H1 (cell line): ENCODE data around the gene TRMT44. TPM values are rescaled to one million over a fixed set of nuclear protein-coding genes. Genes with fewer than 3 reads are reported as not detected.
A peak's percentile ranks its signal among the peaks of the same experiment; 100 is the strongest.

Source experiments
- CTCF ChIA-PET: fragments of 300-600 bp; sonication (Branson Sonifier 250); formaldehyde crosslinking; loops from one replicate; lab custom pipeline; 2021; ENCODE audit not compliant: partially characterized antibody; lab: Charles Lee
- POLR2A ChIA-PET: fragments of 300-600 bp; sonication (Branson Sonifier 250); formaldehyde crosslinking; loops from one replicate; lab custom pipeline; 2021; ENCODE audit warnings: inconsistent platforms; ENCODE audit not compliant: partially characterized antibody; lab: Charles Lee
- DNase-seq, 2 experiments: peaks; one replicate each; pipeline versions ENCODE4 v3.0.0 to v3.0.0-alpha.2; 2010 to 2022; ENCODE audit warnings: low spot score in 2 of 2, low read depth in 1 of 2, mixed read lengths in 1 of 2
- FAIRE-seq: peaks from 2 replicates; lab custom pipeline; 2011; peaks lifted over from hg19 to GRCh38; lab: Jason Lieb, UNC
- H2AFZ ChIP-seq: 2 replicates; pipeline ENCODE4 v1.8.1; 2012; ENCODE audit warnings: low read length, inconsistent platforms
- H2AK5ac ChIP-seq: 2 replicates; pipeline ENCODE4 v1.6.1; 2013; ENCODE audit warnings: low read depth, low read length
- H2BK120ac ChIP-seq: replicated peaks from 2 replicates; pipeline ENCODE3; 2013; ENCODE audit warnings: low read depth, low read length, inconsistent platforms
- H2BK12ac ChIP-seq: 2 replicates; pipeline ENCODE4 v1.6.1; 2013; ENCODE audit warnings: low read depth, low read length
- H2BK15ac ChIP-seq: 2 replicates; pipeline ENCODE4 v1.6.1; 2013; ENCODE audit warnings: low read length
- H2BK20ac ChIP-seq: 2 replicates; pipeline ENCODE4 v1.6.1; 2013; ENCODE audit warnings: low read length
- H2BK5ac ChIP-seq: 2 replicates; pipeline ENCODE4 v1.6.1; 2013; ENCODE audit warnings: low read depth, low read length
- H3K14ac ChIP-seq: 2 replicates; pipeline ENCODE4 v1.6.1; 2013; ENCODE audit warnings: inconsistent platforms; ENCODE audit not compliant: insufficient read length
- H3K18ac ChIP-seq: 2 replicates; pipeline ENCODE4 v1.6.1; 2013; ENCODE audit warnings: low read length; ENCODE audit errors: extremely low read depth
- H3K23ac ChIP-seq: 2 replicates; pipeline ENCODE4 v1.6.1; 2013; ENCODE audit warnings: inconsistent platforms; ENCODE audit not compliant: insufficient read length
- H3K23me2 ChIP-seq: 2 replicates; pipeline ENCODE4 v1.6.1; 2013; ENCODE audit warnings: low read depth, low read length
- H3K27ac ChIP-seq: 2 replicates; pipeline ENCODE4 v1.6.1; 2011; ENCODE audit warnings: low read depth, low read length, inconsistent platforms
- H3K27me3 ChIP-seq, 4 experiments: replicated peaks in 1 of 4; 1 replicate in 1 of 4; 2 replicates in 3 of 4; pipeline versions ENCODE4 v1.6.1 to v1.8.1; 2011 to 2013; ENCODE audit warnings: low read length in 3 of 4, mild to moderate bottlenecking in 3 of 4, inconsistent platforms in 2 of 4, mixed read lengths in 2 of 4, moderate library complexity in 1 of 4; ENCODE audit not compliant: control insufficient read depth in 3 of 4, insufficient read depth in 3 of 4; ENCODE audit errors: extremely low read depth in 1 of 4
- H3K36me3 ChIP-seq, 4 experiments: 2 replicates each; pipeline versions ENCODE4 v1.6.1 to v1.8.1; 2011 to 2013; ENCODE audit warnings: mild to moderate bottlenecking in 4 of 4, low read length in 3 of 4, moderate library complexity in 2 of 4, control low read depth in 1 of 4, inconsistent platforms in 1 of 4; ENCODE audit not compliant: insufficient read depth in 4 of 4, control insufficient read depth in 2 of 4
- H3K4ac ChIP-seq: replicated peaks from 2 replicates; pipeline ENCODE3; 2013; ENCODE audit warnings: low read length, low read depth, mixed read lengths, inconsistent platforms; ENCODE audit not compliant: insufficient read length
- H3K4me1 ChIP-seq, 4 experiments: replicated peaks in 1 of 4; 1 replicate in 1 of 4; 2 replicates in 3 of 4; pipeline versions ENCODE4 v1.6.1 to v1.8.1; 2011 to 2013; ENCODE audit warnings: low read length in 3 of 4, inconsistent platforms in 2 of 4, mixed read lengths in 1 of 4; ENCODE audit not compliant: insufficient read depth in 4 of 4, control insufficient read depth in 3 of 4
- H3K4me2 ChIP-seq, 2 experiments: 2 replicates each; pipeline versions ENCODE4 v1.6.1 to v1.8.1; 2011 to 2013; ENCODE audit warnings: low read depth in 2 of 2, low read length in 2 of 2, control low read depth in 1 of 2, inconsistent platforms in 1 of 2, mild to moderate bottlenecking in 1 of 2; ENCODE audit not compliant: insufficient read depth in 1 of 2
- H3K4me3 ChIP-seq, 4 experiments: fragments of 200-600, 300-600 bp in 1 of 4; sonication (generic), shearing (Covaris generic), sonication (Bioruptor Twin) in 1 of 4; 2 replicates each; pipeline versions ENCODE4 v1.5.1 to v1.8.1; 2011 to 2016; ENCODE audit warnings: low read length in 4 of 4, low read depth in 3 of 4, control low read depth in 2 of 4, inconsistent platforms in 2 of 4, mild to moderate bottlenecking in 2 of 4, mixed read lengths in 1 of 4, moderate library complexity in 1 of 4; ENCODE audit not compliant: insufficient read depth in 2 of 4; ENCODE audit errors: extremely low read depth in 1 of 4
- H3K56ac ChIP-seq: replicated peaks from 2 replicates; pipeline ENCODE3; 2013; ENCODE audit warnings: low read depth, mild to moderate bottlenecking, mixed read lengths, low read length, inconsistent platforms; ENCODE audit not compliant: insufficient read length
- H3K79me1 ChIP-seq: 2 replicates; pipeline ENCODE4 v1.6.1; 2013; ENCODE audit warnings: low read depth, low read length, control low read depth
- H3K79me2 ChIP-seq, 2 experiments: 2 replicates each; pipeline versions ENCODE4 v1.6.1 to v1.8.1; 2012 to 2013; ENCODE audit warnings: low read length in 2 of 2, mild to moderate bottlenecking in 2 of 2, inconsistent platforms in 1 of 2; ENCODE audit not compliant: insufficient read depth in 2 of 2, control insufficient read depth in 1 of 2
- H3K9ac ChIP-seq, 4 experiments: replicated peaks in 1 of 4; 1 replicate in 1 of 4; 2 replicates in 3 of 4; pipeline versions ENCODE4 v1.6.1 to v1.8.1; 2011 to 2013; ENCODE audit warnings: low read depth in 3 of 4, low read length in 3 of 4, control low read depth in 2 of 4, mild to moderate bottlenecking in 2 of 4, moderate library complexity in 2 of 4, inconsistent platforms in 1 of 4; ENCODE audit errors: extremely low read depth in 1 of 4
- H3K9me3 ChIP-seq, 2 experiments: 2 replicates each; pipeline versions ENCODE4 v1.6.1 to v1.8.1; 2012 to 2013; ENCODE audit warnings: mild to moderate bottlenecking in 2 of 2, moderate library complexity in 2 of 2, control low read depth in 1 of 2, inconsistent platforms in 1 of 2, low read depth in 1 of 2, low read length in 1 of 2, mixed read lengths in 1 of 2; ENCODE audit not compliant: insufficient read depth in 2 of 2
- H4K20me1 ChIP-seq, 2 experiments: replicated peaks in 1 of 2; 2 replicates each; pipeline versions ENCODE3 to v1.8.1; 2011 to 2013; ENCODE audit warnings: inconsistent platforms in 2 of 2, low read length in 2 of 2, mild to moderate bottlenecking in 1 of 2; ENCODE audit not compliant: insufficient read depth in 2 of 2, control insufficient read depth in 1 of 2
- H4K5ac ChIP-seq: 2 replicates; pipeline ENCODE4 v1.6.1; 2013; ENCODE audit warnings: low read length, low read depth, mixed read lengths, inconsistent platforms; ENCODE audit not compliant: insufficient read length
- H4K8ac ChIP-seq: 2 replicates; pipeline ENCODE4 v1.8.0; 2013; ENCODE audit warnings: mild to moderate bottlenecking, moderate library complexity, low read length, inconsistent platforms; ENCODE audit not compliant: insufficient read depth; ENCODE audit errors: extremely low read depth
- H4K91ac ChIP-seq: replicated peaks from 2 replicates; pipeline ENCODE3; 2013; ENCODE audit warnings: low read length, mixed read lengths, inconsistent platforms; ENCODE audit not compliant: insufficient read length
- BCL11A ChIP-seq, 2 experiments: IDR thresholded peaks; one replicate each; pipeline ENCODE4 v1.6.1; 2011; ENCODE audit warnings: low read depth in 2 of 2, low read length in 2 of 2, mild to moderate bottlenecking in 2 of 2
- EP300 ChIP-seq, 2 experiments: IDR thresholded peaks; 1 replicate in 1 of 2; 2 replicates in 1 of 2; pipeline ENCODE4 v1.6.1; 2011 to 2012; ENCODE audit warnings: low read depth in 2 of 2, low read length in 2 of 2, mild to moderate bottlenecking in 2 of 2, borderline replicate concordance in 1 of 2, inconsistent platforms in 1 of 2, moderate library complexity in 1 of 2
- SIX5 ChIP-seq: IDR thresholded peaks from 2 replicates; pipeline ENCODE4 v1.6.1; 2011; ENCODE audit warnings: mild to moderate bottlenecking, low read depth, low read length
- TCF12 ChIP-seq: IDR thresholded peaks from 2 replicates; pipeline ENCODE4 v1.6.1; 2011; ENCODE audit warnings: low read depth, mild to moderate bottlenecking, low read length
- WGBS, 2 experiments: shearing (Covaris generic) in 1 of 2; methylation state at CpG; one replicate each; pipeline versions ENCODE4 v1.1.6 to v1.1.7; 2013 to 2015; ENCODE audit warnings: low lambda C conversion rate in 2 of 2, mixed read lengths in 2 of 2, inconsistent platforms in 1 of 2, low coverage in 1 of 2, missing lambda C conversion rate in 1 of 2; ENCODE audit not compliant: insufficient replicate concordance in 2 of 2, insufficient coverage in 1 of 2, insufficient read length in 1 of 2; ENCODE audit errors: extremely low coverage in 1 of 2, missing lambda C conversion rate in 1 of 2; 5-methylcytosine and 5-hydroxymethylcytosine counted together
- polyA plus RNA-seq, 7 experiments: library from polyadenylated mRNA; depleted of rRNA in 3 of 7; stranded (reverse) in 5 of 7; unstranded in 2 of 7; fragments of >200 nt in 5 of 7; fragments of 200-250 nt in 2 of 7; gene quantifications; 1 replicate in 5 of 7; 2 replicates in 1 of 7; 4 replicates in 1 of 7; pipeline versions ENCODE4 v1.2.1 to v1.2.3, GENCODE V29; 2011 to 2013; ENCODE audit warnings: missing spikeins in 2 of 7, mixed read lengths in 2 of 7
- total RNA-seq: library from RNA; stranded (reverse); fragmentation: NEBNext Ultra II Directional; extraction: Animal tissue kit (Norgen Biotek cat#: 25700); gene quantifications from 2 replicates; pipeline ENCODE4 v1.2.1, GENCODE V29; 2021

The TRMT44 gene
- total and polyA plus RNA-seq, 2 of the 8 experiments (the other 6 are each of a cell fraction or from before 2014, with no cell fraction given), result 8.6 to 23.9 TPM

DNA sequence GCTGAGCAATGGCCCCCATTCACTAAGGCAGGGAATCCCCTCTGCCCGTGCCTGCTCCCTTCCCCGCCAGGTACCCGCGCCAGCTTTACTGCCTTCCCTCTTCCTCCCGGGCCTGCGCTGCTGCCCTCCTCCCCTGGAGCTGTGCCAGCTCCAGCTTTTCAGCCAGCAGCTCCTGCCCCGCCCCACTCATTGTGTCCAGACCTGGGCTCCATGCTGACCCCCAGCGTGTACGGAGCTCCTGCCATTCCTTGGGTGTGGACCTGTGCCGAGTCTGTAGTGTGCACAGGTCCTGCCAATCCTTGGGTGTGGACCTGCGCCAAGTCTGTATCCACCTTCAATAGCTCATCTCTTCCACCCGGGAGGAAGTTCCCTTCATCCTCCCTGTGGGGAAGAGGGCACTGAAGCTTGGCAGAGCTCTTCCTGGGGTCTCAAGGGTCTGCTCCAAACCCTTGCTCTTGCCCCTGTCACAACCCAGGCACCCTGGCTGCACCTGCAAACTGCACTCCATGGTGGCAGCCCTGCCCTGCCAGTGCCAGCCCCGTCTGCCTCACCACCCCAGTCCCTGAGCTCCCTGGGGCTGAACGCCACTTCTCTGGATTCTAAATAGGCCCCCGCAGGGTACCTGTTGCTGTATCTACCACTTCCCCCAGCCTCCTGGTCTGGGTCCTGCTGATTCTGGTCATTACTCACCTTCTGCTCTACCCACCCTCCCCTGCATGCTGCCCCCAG is 63.9 kb downstream of the TRMT44 start:
- no peak overlapping the region for H4K91ac ChIP-seq
- WGBS, 2 experiments, result 83% methylated on average over 11 of the region's 15 CpGs; no CpG with 5 or more reads in 1 of the 2 experiments
- POLR2A ChIA-PET, result interaction anchor here (1.4 to 2.3 kb wide), 2 partner anchors 11 to 63 kb away, joined by 4 to 7 read pairs; no protein-coding TSS in a partner anchor

More for the DNA sequence above, 63.9 kb downstream of the TRMT44 start:
- Histone ChIP-seq H3K23me2 (no peaks in the 10 kb centered on the region), H3K27me3 (no peaks in the 10 kb centered on the region; a peak in 1 of 7 replicates), H2BK20ac (no peak overlapping the region), H3K14ac (no peak overlapping the region), H3K9ac (no peak overlapping the region; a peak in 1 of 7 replicates), H2BK12ac (0 out of 2 replicates have a peak overlapping the region, but pooled peaks have one; percentile 27), H3K79me2 (no peaks in the 10 kb centered on the region), H3K4ac (no peak overlapping the region), H2BK15ac (peak overlapping the region; percentile 92; the same call in 1 of the 2 replicates), H4K8ac (no peak overlapping the region), H3K4me2 (no peak overlapping the region), H2BK5ac (no peak overlapping the region), H3K36me3 (no peaks in the 10 kb centered on the region), H2AK5ac (peak overlapping the region; percentile 39; the same call in 1 of the 2 replicates), H3K9me3 (peaks cover 3 to 4% of the 10 kb centered on the region in 2 experiments; a peak in 3 of 4 replicates), H3K23ac (no peak overlapping the region), H2AFZ (no peak overlapping the region), H3K27ac (no peak overlapping the region), H4K20me1 (no peaks in the 10 kb centered on the region), H2BK120ac (no peak overlapping the region), H3K4me1 (peaks cover 6 to 24% (median 14%) of the 10 kb centered on the region in 4 experiments), H3K18ac (no peak overlapping the region), H3K79me1 (no peaks in the 10 kb centered on the region), H4K5ac (no peak overlapping the region), H3K56ac (no peak overlapping the region), H3K4me3 (no peak overlapping the region)
- CTCF ChIA-PET, result interaction anchor here (0.6 to 2.7 kb wide), 14 partner anchors 9 to 103 kb away, joined by 3 to 13 read pairs (median 4); no protein-coding TSS in a partner anchor
- no peak for TF ChIP-seq TCF12
- TF ChIP-seq EP300 (IDR thresholded peaks at IDR 0.05; ENCODE audit: borderline replicate concordance in 1 of 2, low read depth in 2 of 2, low read length in 2 of 2), result no peak
- TF ChIP-seq BCL11A (IDR thresholded peaks at IDR 0.05; ENCODE audit: low read depth in 2 of 2, low read length in 2 of 2), result no peak
- no peak for TF ChIP-seq SIX5
- DNase-seq, result no peak
- no peak for FAIRE-seq
